ENCODE data around the gene LIPC.

DNA sequence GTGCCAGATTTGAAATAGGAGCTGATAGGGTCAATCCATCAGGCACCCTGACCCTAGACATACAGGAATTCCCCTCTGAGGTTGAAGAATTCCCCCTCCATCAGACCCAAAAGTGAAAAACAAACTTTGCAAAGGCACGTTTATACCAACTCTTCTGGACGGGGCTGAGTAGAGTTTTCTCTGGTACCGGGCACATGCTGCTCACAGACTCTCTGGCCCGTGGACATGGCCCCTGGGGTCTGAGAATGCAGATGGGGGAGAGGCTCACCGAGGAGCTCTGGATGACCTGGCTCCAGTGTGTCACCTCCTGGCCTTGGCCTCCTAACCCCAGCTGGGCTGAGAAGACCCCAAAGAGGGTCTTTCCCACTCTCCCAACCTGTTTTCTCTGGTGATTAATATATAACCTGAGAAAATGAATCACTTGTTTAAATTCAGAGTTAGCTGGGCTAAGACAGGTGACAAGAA lies 11.2 kb upstream of the LIPC start:
- TF ChIP-seq, protein P1, sequence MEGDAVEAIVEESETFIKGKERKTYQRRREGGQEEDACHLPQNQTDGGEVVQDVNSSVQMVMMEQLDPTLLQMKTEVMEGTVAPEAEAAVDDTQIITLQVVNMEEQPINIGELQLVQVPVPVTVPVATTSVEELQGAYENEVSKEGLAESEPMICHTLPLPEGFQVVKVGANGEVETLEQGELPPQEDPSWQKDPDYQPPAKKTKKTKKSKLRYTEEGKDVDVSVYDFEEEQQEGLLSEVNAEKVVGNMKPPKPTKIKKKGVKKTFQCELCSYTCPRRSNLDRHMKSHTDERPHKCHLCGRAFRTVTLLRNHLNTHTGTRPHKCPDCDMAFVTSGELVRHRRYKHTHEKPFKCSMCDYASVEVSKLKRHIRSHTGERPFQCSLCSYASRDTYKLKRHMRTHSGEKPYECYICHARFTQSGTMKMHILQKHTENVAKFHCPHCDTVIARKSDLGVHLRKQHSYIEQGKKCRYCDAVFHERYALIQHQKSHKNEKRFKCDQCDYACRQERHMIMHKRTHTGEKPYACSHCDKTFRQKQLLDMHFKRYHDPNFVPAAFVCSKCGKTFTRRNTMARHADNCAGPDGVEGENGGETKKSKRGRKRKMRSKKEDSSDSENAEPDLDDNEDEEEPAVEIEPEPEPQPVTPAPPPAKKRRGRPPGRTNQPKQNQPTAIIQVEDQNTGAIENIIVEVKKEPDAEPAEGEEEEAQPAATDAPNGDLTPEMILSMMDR (IDR thresholded peaks at IDR 0.05) = no peak
- TF ChIP-seq POLR2A (IDR thresholded peaks at IDR 0.05) = no peak
